GM23338 (cell line): ENCODE measurements around the gene EYS. TPM values are rescaled to one million over a fixed set of nuclear protein-coding genes. Genes with fewer than 3 reads are reported as not detected.

ENCODE experiments used
- ATAC-seq: fragments of 200-7000 bp; cut with Tn5 transposase; 3 replicates; pipeline ENCODE4 v1.9.1; 2020
- DNase-seq: peaks from one replicate; pipeline ENCODE4 v3.0.0-alpha.2; 2015; ENCODE audit warnings: low spot score
- H2AFZ ChIP-seq: fragments of 200-600 bp; sonication (generic); 2 replicates; pipeline ENCODE4 v1.8.0; 2016; ENCODE audit warnings: antibody characterized with exemption, mild to moderate bottlenecking, moderate library complexity
- H3F3A ChIP-seq: fragments of 200-600 bp; sonication (generic); replicated peaks from 2 replicates; pipeline ENCODE4 v1.8.0; 2017; ENCODE audit warnings: antibody characterized with exemption, mixed run types, low read depth
- H3K27ac ChIP-seq: fragments of 200-600 bp; sonication (generic); 2 replicates; pipeline ENCODE4 v1.6.1; 2016; ENCODE audit warnings: low read depth
- H3K27me3 ChIP-seq: fragments of 200-600 bp; sonication (generic); 2 replicates; pipeline ENCODE4 v1.8.0; 2016; ENCODE audit warnings: mild to moderate bottlenecking, mixed run types, moderate library complexity; ENCODE audit not compliant: insufficient read depth
- H3K36me3 ChIP-seq: fragments of 200-600 bp; sonication (generic); 2 replicates; pipeline ENCODE4 v1.8.0; 2016; ENCODE audit warnings: mild to moderate bottlenecking; ENCODE audit not compliant: insufficient read depth
- H3K4me1 ChIP-seq: fragments of 200-600 bp; sonication (generic); 2 replicates; pipeline ENCODE4 v1.8.0; 2016; ENCODE audit warnings: mild to moderate bottlenecking, moderate library complexity; ENCODE audit not compliant: insufficient read depth
- H3K4me2 ChIP-seq: fragments of 200-600 bp; sonication (generic); 2 replicates; pipeline ENCODE4 v1.7.1; 2017; ENCODE audit warnings: mixed run types
- H3K4me3 ChIP-seq: fragments of 200-600 bp; sonication (generic); 2 replicates; pipeline ENCODE4 v1.6.1; 2016; ENCODE audit warnings: mixed run types
- H3K79me2 ChIP-seq: fragments of 200-600 bp; sonication (generic); replicated peaks from 2 replicates; pipeline ENCODE4 v1.8.0; 2017; ENCODE audit warnings: mild to moderate bottlenecking; ENCODE audit not compliant: insufficient read depth
- H3K9me2 ChIP-seq: fragments of 200-600 bp; sonication (generic); 2 replicates; pipeline ENCODE4 v1.8.0; 2017; ENCODE audit not compliant: insufficient read depth
- H4K20me1 ChIP-seq: fragments of 200-600 bp; sonication (generic); replicated peaks from 2 replicates; pipeline ENCODE4 v1.8.0; 2017; ENCODE audit warnings: mild to moderate bottlenecking; ENCODE audit not compliant: insufficient read depth
- H3K27ac Mint-ChIP-seq: 2 replicates; pipeline ENCODE4 v1.8.0; 2020; ENCODE audit warnings: inconsistent platforms, mild to moderate bottlenecking, moderate library complexity, mixed read lengths
- H3K27me3 Mint-ChIP-seq: 3 replicates; pipeline ENCODE4 v1.8.0; 2022; ENCODE audit warnings: low read depth, mild to moderate bottlenecking, moderate library complexity, mixed read lengths, inconsistent platforms; ENCODE audit not compliant: insufficient read depth, poor library complexity
- H3K36me3 Mint-ChIP-seq: 3 replicates; pipeline ENCODE4 v1.8.0; 2021; ENCODE audit warnings: low read depth, mild to moderate bottlenecking, inconsistent platforms, moderate library complexity, mixed read lengths
- H3K4me1 Mint-ChIP-seq: 3 replicates; pipeline ENCODE4 v1.8.0; 2020; ENCODE audit warnings: mild to moderate bottlenecking, inconsistent platforms, mixed read lengths
- H3K4me3 Mint-ChIP-seq: 3 replicates; pipeline ENCODE4 v1.8.0; 2021; ENCODE audit warnings: moderate library complexity, mild to moderate bottlenecking, inconsistent platforms, mixed read lengths
- H3K9me3 Mint-ChIP-seq: 3 replicates; pipeline ENCODE4 v1.8.0; 2020; ENCODE audit warnings: moderate library complexity, mild to moderate bottlenecking, inconsistent platforms, mixed read lengths
- CREB1 ChIP-seq: fragments of 250-450 bp; sonication (Bioruptor Pico); IDR thresholded peaks from 2 replicates; pipeline ENCODE4 v1.5.0; 2020; ENCODE audit warnings: low read depth, mild to moderate bottlenecking, moderate library complexity
- ETS1 ChIP-seq: IDR thresholded peaks from 2 replicates; pipeline ENCODE4 v1.6.1; 2016; ENCODE audit warnings: antibody characterized with exemption
- EZH2 ChIP-seq: fragments of 200-600 bp; sonication (generic); IDR thresholded peaks from one replicate; pipeline ENCODE4 v1.8.0; 2017; ENCODE audit warnings: antibody characterized with exemption, mild to moderate bottlenecking, low read depth; ENCODE audit not compliant: unreplicated experiment
- EZH2phosphoT487 ChIP-seq: fragments of 200-600 bp; sonication (generic); IDR thresholded peaks from one replicate; pipeline ENCODE4 v1.8.1; 2018; ENCODE audit warnings: antibody characterized with exemption; ENCODE audit not compliant: unreplicated experiment
- JUNB ChIP-seq: IDR thresholded peaks from one replicate; pipeline ENCODE4 v1.6.1; 2016; ENCODE audit warnings: antibody characterized with exemption; ENCODE audit not compliant: unreplicated experiment
- NANOG ChIP-seq: IDR thresholded peaks from 2 replicates; pipeline ENCODE4 v1.6.1; 2016; ENCODE audit warnings: antibody characterized with exemption, borderline replicate concordance
- POLR2AphosphoS5 ChIP-seq: IDR thresholded peaks from 2 replicates; pipeline ENCODE4 v1.6.1; 2016; ENCODE audit warnings: antibody characterized with exemption, low read depth
- REST ChIP-seq: IDR thresholded peaks from one replicate; pipeline ENCODE4 v1.6.1; 2018; ENCODE audit warnings: antibody characterized with exemption; ENCODE audit not compliant: unreplicated experiment
- STAT1 ChIP-seq: IDR thresholded peaks from one replicate; pipeline ENCODE4 v1.6.1; 2016; ENCODE audit warnings: antibody characterized with exemption; ENCODE audit not compliant: unreplicated experiment
- ZNF114 ChIP-seq: fragments of 250-450 bp; sonication (Bioruptor Pico); IDR thresholded peaks from 2 replicates; pipeline ENCODE4 v1.5.0; 2020; ENCODE audit warnings: mild to moderate bottlenecking, moderate library complexity
- ZNF331 ChIP-seq: fragments of 250-450 bp; sonication (Bioruptor Pico); IDR thresholded peaks from 2 replicates; pipeline ENCODE4 v1.5.0; 2020; ENCODE audit warnings: low read depth, mild to moderate bottlenecking, moderate library complexity
- polyA plus RNA-seq: library from polyadenylated mRNA; unstranded; fragments of >200 nt; fragmentation: Nextera tagmentation; extraction: Ambion mirVana; gene quantifications from 2 replicates; pipeline ENCODE4 v1.2.1, GENCODE V29; 2016
- total RNA-seq: library from RNA; depleted of rRNA; stranded (reverse); fragments of >200 nt; shearing (Covaris generic); gene quantifications from 2 replicates; pipeline ENCODE4 v1.2.3, GENCODE V29; 2014
- TF ChIP-seq, protein P1 (sequence below), 2 experiments: fragments of 200-600 bp in 1 of 2; sonication (generic) in 1 of 2; conservative IDR thresholded peaks; 2 replicates each; pipeline versions ENCODE4 v1.5.1 to v1.6.1; 2016 to 2017; ENCODE audit warnings: antibody characterized with exemption in 2 of 2, low read depth in 2 of 2, mild to moderate bottlenecking in 2 of 2, moderate library complexity in 1 of 2
- TF ChIP-seq, protein P2 (sequence below): fragments of 250-450 bp; sonication (Bioruptor Pico); IDR thresholded peaks from 2 replicates; pipeline ENCODE4 v1.5.0; 2020; ENCODE audit warnings: mild to moderate bottlenecking, moderate library complexity

Gene EYS
- total and polyA plus RNA-seq, 2 experiments from 2014 or later, result 0.38 to 0.52 TPM

GRCh38 chr6:64872633-64873032 lies 834.4 kb downstream of the EYS start:
- no peaks in the 10 kb centered on the region for H3K4me1 ChIP-seq
- no peak overlapping the region for H3K27ac Mint-ChIP-seq
- no peaks in the 10 kb centered on the region for H4K20me1 ChIP-seq
- no peaks in the 10 kb centered on the region for H3K36me3 ChIP-seq
- no peaks in the 10 kb centered on the region for H3K27me3 ChIP-seq
- no peaks in the 10 kb centered on the region; the same call in 1 of the 2 replicates for H3K9me2 ChIP-seq
- no peak for ATAC-seq
- no peak for DNase-seq
- no peak overlapping the region for H3K4me2 ChIP-seq
- H3K4me1 Mint-ChIP-seq, result no peaks in the 10 kb centered on the region
- no peak overlapping the region for H2AFZ ChIP-seq
- no peaks in the 10 kb centered on the region for H3K79me2 ChIP-seq
- no peaks in the 10 kb centered on the region for H3K36me3 Mint-ChIP-seq
- H3K27me3 Mint-ChIP-seq, result no peaks in the 10 kb centered on the region
- no peaks in the 10 kb centered on the region for H3F3A ChIP-seq
- no peak overlapping the region for H3K4me3 Mint-ChIP-seq
- H3K9me3 Mint-ChIP-seq, result no peaks in the 10 kb centered on the region; the same call in 1 of the 3 replicates
- TF ChIP-seq ETS1, result no peak
- no peak for TF ChIP-seq ZNF331 (CRISPR knock-in tag)
- TF ChIP-seq NANOG, result no peak
- TF ChIP-seq, protein P1, sequence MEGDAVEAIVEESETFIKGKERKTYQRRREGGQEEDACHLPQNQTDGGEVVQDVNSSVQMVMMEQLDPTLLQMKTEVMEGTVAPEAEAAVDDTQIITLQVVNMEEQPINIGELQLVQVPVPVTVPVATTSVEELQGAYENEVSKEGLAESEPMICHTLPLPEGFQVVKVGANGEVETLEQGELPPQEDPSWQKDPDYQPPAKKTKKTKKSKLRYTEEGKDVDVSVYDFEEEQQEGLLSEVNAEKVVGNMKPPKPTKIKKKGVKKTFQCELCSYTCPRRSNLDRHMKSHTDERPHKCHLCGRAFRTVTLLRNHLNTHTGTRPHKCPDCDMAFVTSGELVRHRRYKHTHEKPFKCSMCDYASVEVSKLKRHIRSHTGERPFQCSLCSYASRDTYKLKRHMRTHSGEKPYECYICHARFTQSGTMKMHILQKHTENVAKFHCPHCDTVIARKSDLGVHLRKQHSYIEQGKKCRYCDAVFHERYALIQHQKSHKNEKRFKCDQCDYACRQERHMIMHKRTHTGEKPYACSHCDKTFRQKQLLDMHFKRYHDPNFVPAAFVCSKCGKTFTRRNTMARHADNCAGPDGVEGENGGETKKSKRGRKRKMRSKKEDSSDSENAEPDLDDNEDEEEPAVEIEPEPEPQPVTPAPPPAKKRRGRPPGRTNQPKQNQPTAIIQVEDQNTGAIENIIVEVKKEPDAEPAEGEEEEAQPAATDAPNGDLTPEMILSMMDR (conservative IDR thresholded peaks at IDR 0.05; ENCODE audit: low read depth in 2 of 2), result no peak
- no peak for TF ChIP-seq EZH2phosphoT487
- TF ChIP-seq EZH2, result no peak
- TF ChIP-seq POLR2AphosphoS5, result no peak
- no peak for TF ChIP-seq ZNF114 (CRISPR knock-in tag)
- TF ChIP-seq STAT1, result no peak
- TF ChIP-seq JUNB, result no peak
- TF ChIP-seq CREB1 (CRISPR knock-in tag), result no peak
- TF ChIP-seq, protein P2, sequence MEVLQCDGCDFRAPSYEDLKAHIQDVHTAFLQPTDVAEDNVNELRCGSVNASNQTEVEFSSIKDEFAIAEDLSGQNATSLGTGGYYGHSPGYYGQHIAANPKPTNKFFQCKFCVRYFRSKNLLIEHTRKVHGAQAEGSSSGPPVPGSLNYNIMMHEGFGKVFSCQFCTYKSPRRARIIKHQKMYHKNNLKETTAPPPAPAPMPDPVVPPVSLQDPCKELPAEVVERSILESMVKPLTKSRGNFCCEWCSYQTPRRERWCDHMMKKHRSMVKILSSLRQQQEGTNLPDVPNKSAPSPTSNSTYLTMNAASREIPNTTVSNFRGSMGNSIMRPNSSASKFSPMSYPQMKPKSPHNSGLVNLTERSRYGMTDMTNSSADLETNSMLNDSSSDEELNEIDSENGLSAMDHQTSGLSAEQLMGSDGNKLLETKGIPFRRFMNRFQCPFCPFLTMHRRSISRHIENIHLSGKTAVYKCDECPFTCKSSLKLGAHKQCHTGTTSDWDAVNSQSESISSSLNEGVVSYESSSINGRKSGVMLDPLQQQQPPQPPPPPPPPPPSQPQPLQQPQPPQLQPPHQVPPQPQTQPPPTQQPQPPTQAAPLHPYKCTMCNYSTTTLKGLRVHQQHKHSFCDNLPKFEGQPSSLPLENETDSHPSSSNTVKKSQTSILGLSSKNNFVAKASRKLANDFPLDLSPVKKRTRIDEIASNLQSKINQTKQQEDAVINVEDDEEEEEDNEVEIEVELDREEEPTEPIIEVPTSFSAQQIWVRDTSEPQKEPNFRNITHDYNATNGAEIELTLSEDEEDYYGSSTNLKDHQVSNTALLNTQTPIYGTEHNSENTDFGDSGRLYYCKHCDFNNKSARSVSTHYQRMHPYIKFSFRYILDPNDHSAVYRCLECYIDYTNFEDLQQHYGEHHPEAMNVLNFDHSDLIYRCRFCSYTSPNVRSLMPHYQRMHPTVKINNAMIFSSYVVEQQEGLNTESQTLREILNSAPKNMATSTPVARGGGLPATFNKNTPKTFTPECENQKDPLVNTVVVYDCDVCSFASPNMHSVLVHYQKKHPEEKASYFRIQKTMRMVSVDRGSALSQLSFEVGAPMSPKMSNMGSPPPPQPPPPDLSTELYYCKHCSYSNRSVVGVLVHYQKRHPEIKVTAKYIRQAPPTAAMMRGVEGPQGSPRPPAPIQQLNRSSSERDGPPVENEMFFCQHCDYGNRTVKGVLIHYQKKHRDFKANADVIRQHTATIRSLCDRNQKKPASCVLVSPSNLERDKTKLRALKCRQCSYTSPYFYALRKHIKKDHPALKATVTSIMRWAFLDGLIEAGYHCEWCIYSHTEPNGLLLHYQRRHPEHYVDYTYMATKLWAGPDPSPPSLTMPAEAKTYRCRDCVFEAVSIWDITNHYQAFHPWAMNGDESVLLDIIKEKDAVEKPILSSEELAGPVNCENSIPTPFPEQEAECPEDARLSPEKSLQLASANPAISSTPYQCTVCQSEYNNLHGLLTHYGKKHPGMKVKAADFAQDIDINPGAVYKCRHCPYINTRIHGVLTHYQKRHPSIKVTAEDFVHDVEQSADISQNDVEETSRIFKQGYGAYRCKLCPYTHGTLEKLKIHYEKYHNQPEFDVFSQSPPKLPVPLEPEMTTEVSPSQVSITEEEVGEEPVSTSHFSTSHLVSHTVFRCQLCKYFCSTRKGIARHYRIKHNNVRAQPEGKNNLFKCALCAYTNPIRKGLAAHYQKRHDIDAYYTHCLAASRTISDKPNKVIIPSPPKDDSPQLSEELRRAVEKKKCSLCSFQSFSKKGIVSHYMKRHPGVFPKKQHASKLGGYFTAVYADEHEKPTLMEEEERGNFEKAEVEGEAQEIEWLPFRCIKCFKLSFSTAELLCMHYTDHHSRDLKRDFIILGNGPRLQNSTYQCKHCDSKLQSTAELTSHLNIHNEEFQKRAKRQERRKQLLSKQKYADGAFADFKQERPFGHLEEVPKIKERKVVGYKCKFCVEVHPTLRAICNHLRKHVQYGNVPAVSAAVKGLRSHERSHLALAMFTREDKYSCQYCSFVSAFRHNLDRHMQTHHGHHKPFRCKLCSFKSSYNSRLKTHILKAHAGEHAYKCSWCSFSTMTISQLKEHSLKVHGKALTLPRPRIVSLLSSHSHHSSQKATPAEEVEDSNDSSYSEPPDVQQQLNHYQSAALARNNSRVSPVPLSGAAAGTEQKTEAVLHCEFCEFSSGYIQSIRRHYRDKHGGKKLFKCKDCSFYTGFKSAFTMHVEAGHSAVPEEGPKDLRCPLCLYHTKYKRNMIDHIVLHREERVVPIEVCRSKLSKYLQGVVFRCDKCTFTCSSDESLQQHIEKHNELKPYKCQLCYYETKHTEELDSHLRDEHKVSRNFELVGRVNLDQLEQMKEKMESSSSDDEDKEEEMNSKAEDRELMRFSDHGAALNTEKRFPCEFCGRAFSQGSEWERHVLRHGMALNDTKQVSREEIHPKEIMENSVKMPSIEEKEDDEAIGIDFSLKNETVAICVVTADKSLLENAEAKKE, result no peak
- TF ChIP-seq REST, result no peak
- no peak overlapping the region for H3K27ac ChIP-seq
- no peak overlapping the region for H3K4me3 ChIP-seq
